BJ (cell line): ENCODE results near the gene B3GALT5. TPM values are rescaled to one million over a fixed set of nuclear protein-coding genes. Genes with fewer than 3 reads are reported as not detected.

Source experiments
- CTCF ChIA-PET: fragments of 350-600 bp; formaldehyde crosslinking; extraction: SDS; loops from one replicate; lab custom pipeline; 2021; ENCODE audit warnings: antibody characterized with exemption, inconsistent platforms; lab: Yijun Ruan, JAX
- POLR2A ChIA-PET: fragments of 300-600 bp; sonication (Branson Sonifier 250); formaldehyde crosslinking; extraction: SDS; loops from one replicate; lab custom pipeline; 2021; ENCODE audit warnings: antibody characterized with exemption; lab: Charles Lee
- DNase-seq: peaks from one replicate; pipeline ENCODE4 v3.0.0-alpha.2; 2011; ENCODE audit warnings: low read depth
- H3K27me3 ChIP-seq: 2 replicates; pipeline ENCODE4 v1.6.0; 2011; ENCODE audit warnings: low read length; ENCODE audit not compliant: control insufficient read depth, insufficient read depth
- H3K36me3 ChIP-seq: 2 replicates; pipeline ENCODE4 v1.5.1; 2011; ENCODE audit warnings: low read length; ENCODE audit not compliant: control insufficient read depth, insufficient read depth
- H3K4me3 ChIP-seq: 2 replicates; pipeline ENCODE4 v1.5.1; 2011; ENCODE audit warnings: low read depth, mild to moderate bottlenecking, control low read depth, low read length
- polyA plus RNA-seq: library from polyadenylated mRNA; depleted of rRNA; stranded (reverse); fragments of >200 nt; gene quantifications from 2 replicates; pipeline ENCODE4 v1.2.3, GENCODE V29; 2011
- TF ChIP-seq, protein P1 (sequence below): IDR thresholded peaks from 2 replicates; pipeline ENCODE4 v1.5.1; 2011; ENCODE audit warnings: low read depth, mild to moderate bottlenecking, control low read depth, inconsistent platforms, low read length, moderate library complexity; ENCODE audit not compliant: insufficient read depth

Gene B3GALT5
- polyA plus RNA-seq, 1 experiment = 0.09 TPM

DNA sequence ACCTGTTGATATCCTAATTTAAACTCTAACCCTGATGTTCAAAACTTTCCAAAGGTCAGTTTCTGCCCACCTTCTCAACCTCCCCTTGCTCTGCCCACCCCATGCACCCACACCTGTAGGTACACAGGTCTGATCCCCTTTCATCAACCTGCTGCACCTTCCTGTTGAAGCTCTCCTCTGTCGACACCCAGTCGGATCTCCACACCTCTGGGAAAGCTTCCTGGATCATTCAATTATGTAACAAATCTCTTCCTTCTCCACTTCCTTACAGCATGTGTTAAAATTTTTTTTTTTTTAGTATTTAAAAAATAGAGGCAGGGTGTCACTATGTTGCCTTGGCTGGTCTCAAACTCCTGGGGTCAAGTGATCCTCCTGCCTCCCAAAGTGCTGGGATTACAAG lies 87.6 kb downstream of the B3GALT5 start:
- no peaks in the 10 kb centered on the region for H3K36me3 ChIP-seq
- ChIA-PET CTCF (interaction anchor here (0.9 to 1.3 kb wide), 3 partner anchors 10 to 165 kb away, joined by 3 to 5 read pairs (median 3); no protein-coding TSS in a partner anchor), POLR2A (no interaction called here)
- no peaks in the 10 kb centered on the region for H3K27me3 ChIP-seq
- DNase-seq = no peak
- TF ChIP-seq, protein P1, sequence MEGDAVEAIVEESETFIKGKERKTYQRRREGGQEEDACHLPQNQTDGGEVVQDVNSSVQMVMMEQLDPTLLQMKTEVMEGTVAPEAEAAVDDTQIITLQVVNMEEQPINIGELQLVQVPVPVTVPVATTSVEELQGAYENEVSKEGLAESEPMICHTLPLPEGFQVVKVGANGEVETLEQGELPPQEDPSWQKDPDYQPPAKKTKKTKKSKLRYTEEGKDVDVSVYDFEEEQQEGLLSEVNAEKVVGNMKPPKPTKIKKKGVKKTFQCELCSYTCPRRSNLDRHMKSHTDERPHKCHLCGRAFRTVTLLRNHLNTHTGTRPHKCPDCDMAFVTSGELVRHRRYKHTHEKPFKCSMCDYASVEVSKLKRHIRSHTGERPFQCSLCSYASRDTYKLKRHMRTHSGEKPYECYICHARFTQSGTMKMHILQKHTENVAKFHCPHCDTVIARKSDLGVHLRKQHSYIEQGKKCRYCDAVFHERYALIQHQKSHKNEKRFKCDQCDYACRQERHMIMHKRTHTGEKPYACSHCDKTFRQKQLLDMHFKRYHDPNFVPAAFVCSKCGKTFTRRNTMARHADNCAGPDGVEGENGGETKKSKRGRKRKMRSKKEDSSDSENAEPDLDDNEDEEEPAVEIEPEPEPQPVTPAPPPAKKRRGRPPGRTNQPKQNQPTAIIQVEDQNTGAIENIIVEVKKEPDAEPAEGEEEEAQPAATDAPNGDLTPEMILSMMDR = no peak
- H3K4me3 ChIP-seq = no peak overlapping the region

GRCh38 chr21:39703578-39703977 lies 90.8 kb downstream of the B3GALT5 start:
- H3K4me3 ChIP-seq = no peak overlapping the region
- H3K27me3 ChIP-seq = no peaks in the 10 kb centered on the region; the same call in 1 of the 2 replicates
- POLR2A ChIA-PET = no interaction called here
- no peaks in the 10 kb centered on the region for H3K36me3 ChIP-seq
- DNase-seq = no peak
- CTCF ChIA-PET = interaction anchor here (17.0 kb wide), 1 partner anchor 188 kb away, joined by 280 read pairs; no protein-coding TSS in a partner anchor
- TF ChIP-seq, protein P1 = no peak

GRCh38 chr21:39705849-39706248 lies 93.1 kb downstream of the B3GALT5 start:
- Histone ChIP-seq H3K4me3 (no peak overlapping the region), H3K27me3 (no peaks in the 10 kb centered on the region; the same call in 1 of the 2 replicates), H3K36me3 (no peaks in the 10 kb centered on the region)
- no peak for DNase-seq
- TF ChIP-seq, protein P1 = peak; percentile 21; the same call in 1 of the 2 replicates
- POLR2A ChIA-PET = interaction anchor here (0.5 kb wide), 1 partner anchor 9 kb away, joined by 3 read pairs; no protein-coding TSS in a partner anchor
- CTCF ChIA-PET = interaction anchor here (0.9 to 17.0 kb wide), 4 partner anchors 10 to 191 kb away, joined by 3 to 280 read pairs (median 12); no protein-coding TSS in a partner anchor

- no peak for DNase-seq
- TF ChIP-seq, protein P1 = no peak
- Histone ChIP-seq H3K36me3 (no peaks in the 10 kb centered on the region), H3K27me3 (no peaks in the 10 kb centered on the region; the same call in 1 of the 2 replicates), H3K4me3 (no peak overlapping the region)
- ChIA-PET POLR2A (no interaction called here), CTCF (interaction anchor here (0.6 to 17.0 kb wide), 4 partner anchors 8 to 192 kb away, joined by 3 to 280 read pairs (median 12); no protein-coding TSS in a partner anchor)
Measured at GRCh38 chr21:39707316-39707715, 94.6 kb downstream of the B3GALT5 start.

GRCh38 chr21:39710866-39711265 lies 98.1 kb downstream of the B3GALT5 start:
- POLR2A ChIA-PET = no interaction called here
- DNase-seq = no peak
- H3K27me3 ChIP-seq = no peaks in the 10 kb centered on the region; the same call in 1 of the 2 replicates
- no peak overlapping the region for H3K4me3 ChIP-seq
- CTCF ChIA-PET = interaction anchor here (1.0 to 17.0 kb wide), 4 partner anchors 11 to 196 kb away, joined by 3 to 280 read pairs (median 3); no protein-coding TSS in a partner anchor
- H3K36me3 ChIP-seq = no peaks in the 10 kb centered on the region
- TF ChIP-seq, protein P1 = no peak
